HG03135 (cell line): ENCODE measurements around the gene NOC4L.
"Not testable (repeated sequence)": the region's sequence is repeated elsewhere in the genome, so short reads cannot be mapped to it uniquely, and the experiment has no call there.

Experiments
- ATAC-seq: cut with Tn5 transposase; IDR thresholded peaks from one replicate; pipeline ENCODE4 v1.9.1; 2021; ENCODE audit warnings: mild to moderate bottlenecking, moderate library complexity; ENCODE audit not compliant: unreplicated experiment

Gene NOC4L

DNA sequence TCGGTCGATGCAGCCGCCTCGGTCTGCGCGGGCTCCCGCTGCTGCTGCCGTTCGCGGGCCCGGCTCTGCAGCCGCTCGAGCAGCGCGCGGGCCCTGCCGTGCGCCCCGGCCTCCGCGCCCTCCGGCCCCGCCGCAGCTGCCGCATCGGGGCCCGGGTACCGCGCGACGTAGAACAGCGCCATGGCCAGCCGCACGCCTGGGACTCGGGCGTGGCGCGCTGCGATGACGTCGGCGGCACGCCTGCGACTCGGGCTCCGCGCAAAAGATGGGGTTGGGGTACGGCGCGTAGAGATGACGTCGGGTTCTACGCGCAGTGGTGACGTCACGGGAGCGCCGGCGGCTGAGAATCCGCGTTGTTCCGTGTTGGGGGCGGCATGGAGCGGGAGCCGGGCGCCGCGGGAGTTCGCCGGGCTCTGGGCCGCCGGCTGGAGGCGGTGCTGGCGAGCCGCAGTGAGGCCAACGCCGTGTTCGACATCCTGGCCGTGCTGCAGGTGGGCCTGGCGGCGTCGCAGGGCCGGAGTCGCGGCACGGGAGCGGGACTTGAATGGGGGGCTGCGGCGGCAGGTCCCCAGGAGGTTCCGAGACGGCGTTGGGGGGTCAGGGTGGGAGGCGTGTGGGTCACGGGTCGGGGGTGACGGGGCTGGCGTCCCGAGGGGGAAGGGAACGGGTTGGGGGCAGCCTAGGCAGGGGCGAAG, at the start of gene NOC4L, which contains the start of gene DDX51:
Gene NOC4L (plus strand): TSS at position 343 of the 695 bp plus-strand sequence. CDS start 32 bp downstream, at position 375.
Gene DDX51 (minus strand): TSS at position 205 of the 695 bp plus-strand sequence. CDS start 23 bp downstream, at position 182.
- peak; percentile 73 for ATAC-seq

DNA sequence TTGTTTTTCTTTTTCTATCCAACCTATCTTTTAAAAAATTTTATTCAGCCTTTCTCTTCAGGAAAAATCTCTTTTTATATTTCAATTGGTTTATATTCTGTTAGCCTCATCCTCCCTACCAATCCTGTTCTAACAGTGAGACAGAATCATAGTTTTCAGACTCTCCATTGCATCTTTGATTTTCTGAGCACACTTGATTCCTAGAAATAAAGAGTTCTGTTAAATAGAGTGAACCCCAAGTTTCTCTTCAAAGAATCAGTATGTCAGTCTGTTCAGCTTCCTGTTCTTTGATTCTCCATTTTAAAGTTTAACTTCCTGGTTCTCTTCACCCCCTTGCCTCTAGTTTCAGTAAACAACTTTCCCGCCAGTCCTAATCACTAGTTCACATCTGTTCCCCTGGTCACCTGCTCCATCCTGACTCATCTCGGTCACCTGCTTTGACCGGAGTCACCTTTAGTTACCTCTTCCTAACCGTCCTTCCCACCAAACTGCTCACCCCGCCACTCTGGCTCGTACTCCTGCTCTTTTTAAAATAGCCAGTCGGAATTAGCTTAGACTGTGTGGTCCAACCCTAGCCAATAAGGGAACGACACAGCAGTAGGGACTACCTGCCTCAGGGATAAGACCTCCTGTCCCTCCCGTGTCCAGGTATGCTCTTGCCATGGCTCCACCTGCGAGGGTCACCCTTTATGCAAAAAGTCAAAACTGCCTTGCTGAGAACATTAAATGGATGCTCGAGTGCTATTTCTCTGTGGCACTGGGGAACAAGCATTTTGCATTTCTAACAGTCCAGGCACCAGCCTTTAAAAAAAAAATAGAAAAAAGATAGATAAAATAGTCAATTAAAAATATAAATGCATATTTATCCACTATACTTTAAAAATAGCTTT, 48.5 kb upstream of the NOC4L start:
- ATAC-seq: no peak

DNA sequence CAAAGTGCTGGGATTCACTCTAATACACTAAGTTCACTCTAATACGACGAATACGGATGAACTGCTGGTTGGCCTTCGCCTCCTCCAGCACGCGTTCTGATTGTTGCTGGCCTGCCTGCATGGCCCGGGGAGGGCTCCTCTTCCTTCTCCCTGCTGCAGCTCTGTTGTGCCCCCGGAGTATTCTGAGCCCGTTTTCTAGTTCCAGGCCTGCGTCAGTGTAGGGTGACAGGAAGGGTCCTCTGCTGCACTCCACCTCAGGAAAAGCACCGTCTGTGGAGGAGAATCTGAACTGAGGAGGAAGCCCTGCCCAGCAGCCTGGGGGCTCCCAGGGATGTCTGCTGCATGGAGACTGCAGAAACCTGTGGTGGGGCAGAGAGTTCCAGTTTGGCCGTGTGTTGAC, 44.5 kb upstream of the NOC4L start:
- ATAC-seq: no peak

DNA sequence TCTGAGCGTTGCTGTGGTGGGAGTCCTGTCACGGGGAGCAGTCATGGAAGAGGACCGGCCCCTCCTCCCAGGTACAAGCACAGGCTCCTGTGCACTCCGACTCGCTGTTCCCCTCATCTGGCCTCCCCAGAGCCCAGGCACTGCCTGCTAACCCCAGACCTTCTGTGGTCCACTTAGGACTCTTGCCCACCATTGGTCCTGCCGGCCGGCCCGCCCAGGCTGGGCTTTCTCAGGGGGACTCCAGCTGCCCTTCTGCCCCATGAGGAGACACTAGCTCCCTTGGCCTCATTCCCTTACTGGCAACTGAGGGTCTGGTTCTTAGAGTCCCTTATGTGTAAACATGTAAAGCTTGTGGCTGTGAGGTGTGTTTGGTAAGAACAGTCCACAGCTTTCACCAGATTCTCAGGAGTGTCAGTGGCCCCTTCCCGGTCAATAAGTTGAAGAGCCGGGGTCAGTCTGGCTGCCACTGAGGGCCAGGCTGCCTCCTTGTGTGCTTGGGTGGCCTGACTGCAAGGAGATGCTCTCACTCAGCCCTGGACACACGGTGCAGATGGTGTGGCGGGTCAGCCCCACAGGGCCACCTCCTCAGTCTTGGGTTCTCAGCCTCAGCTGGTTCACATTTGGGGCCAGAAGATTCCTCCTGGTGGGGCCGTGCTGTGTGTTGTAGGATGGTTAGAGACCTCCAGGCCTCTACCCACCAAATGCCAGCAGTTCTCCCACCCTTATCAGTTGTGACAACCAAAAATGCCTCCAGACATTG, 43.8 kb upstream of the NOC4L start:
- ATAC-seq: no peak

DNA sequence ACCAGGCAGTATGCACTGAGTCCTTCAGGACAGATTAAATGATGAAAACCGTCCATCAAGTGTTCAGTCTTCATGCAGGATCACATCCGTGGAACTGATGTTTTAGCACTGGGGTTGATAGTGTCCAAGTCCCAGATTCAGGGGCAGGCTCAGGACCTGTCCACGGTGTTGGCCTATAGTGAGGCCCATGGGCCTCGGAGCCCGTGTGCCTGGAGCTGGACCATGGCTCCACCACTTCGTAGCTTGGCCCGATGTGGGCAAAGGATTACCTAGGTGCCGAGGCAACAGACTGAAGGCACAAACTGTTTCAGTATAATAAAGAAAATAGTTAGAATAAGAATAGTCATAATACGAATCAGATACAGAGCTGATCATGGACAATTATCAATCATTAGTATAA, 42.0 kb upstream of the NOC4L start:
- no peak for ATAC-seq

DNA sequence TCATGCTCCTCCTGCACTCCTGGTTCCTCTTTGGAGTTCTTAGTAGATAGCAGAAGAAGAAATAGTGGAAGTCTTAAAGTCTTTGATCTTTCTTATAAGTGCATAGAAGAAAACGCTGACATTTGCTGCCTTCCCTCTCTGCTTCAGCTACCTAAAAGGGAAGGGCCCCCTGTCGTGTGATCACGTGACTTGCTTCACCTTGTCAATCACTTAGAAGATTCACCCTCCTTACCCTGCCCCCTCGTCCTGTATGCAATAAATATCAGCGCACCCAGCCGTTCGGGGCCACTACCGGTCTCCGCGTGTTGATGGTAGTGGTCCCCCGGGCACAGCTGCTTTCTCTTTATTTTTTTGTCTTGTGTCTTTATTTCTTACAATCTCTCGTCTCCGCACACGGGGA, 41.2 kb upstream of the NOC4L start:
- ATAC-seq: not testable (repeated sequence)

DNA sequence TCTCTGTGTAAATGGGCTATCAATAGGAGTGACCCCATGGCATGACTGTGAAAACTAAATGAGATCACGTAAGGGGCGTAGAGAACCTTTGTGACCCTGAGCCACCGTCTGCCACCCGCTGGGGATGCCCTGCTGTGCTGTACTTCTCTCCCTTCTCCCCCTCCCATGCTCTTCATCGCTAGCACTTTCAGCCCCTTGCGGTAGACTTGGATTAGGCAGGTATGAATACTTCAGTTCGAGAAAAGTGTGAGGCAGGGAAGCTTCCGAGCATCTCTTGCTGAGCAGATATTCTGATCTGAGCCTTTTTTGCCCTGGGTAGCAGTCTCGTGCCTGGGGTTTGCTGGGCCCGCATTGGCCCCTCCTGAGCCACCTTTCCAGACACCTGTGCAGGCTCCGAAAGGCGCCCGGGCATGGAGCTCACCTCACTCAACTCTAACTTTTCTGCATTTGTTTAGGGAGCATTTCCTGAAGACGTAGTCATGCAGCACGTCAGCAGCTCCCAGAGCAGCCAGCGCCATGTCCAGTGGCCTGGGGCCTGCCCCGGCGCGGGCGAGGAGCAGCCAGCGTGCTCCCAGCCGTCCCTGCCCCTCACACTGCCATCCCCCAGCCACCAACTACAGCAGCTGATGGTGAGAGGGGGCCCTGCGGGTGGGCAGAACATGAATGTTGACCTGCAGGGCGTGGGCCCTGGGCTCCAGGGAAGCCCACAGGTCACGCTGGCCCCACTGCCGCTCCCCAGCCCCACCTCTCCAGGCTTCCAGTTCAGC, 40.5 kb upstream of the NOC4L start:
- ATAC-seq: no peak

DNA sequence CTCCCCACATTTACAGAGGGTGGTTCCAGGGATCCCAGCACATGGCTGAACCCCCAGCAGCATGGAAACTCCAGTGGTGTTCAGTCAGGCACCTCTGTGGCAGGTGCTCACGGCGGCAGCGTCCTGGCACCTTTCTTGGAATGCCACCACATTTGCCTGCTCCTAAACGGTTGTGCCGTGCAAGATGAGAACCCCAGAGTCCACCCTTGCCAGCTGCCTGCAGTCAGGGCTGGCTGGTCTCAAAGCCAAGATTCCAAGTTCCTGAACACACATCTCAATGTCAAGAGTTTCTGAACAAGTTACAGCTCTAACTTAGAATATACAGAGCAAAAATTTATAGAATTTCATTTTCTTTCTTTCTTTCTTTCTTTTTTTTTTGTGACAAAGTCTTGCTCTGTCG, 38.8 kb upstream of the NOC4L start:
- ATAC-seq: no peak

DNA sequence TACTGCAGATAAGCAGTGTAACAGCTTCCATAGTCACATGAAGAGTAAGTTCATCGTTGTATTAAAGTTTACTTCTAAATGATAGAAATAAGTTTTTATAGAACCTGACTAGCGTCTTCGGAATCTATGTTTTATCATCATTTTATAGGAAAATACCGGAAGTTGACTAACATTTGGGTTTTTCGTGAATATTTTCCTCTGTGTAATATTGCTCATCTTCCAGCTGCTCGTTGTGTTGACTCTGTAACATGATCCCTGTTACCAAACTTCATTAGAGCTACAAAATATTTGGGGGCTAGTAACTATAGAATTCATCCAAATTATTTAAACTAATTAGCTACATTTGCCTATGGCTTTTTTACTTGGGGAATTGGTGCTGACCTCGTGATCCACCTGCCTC, 37.3 kb upstream of the NOC4L start:
- no peak for ATAC-seq

DNA sequence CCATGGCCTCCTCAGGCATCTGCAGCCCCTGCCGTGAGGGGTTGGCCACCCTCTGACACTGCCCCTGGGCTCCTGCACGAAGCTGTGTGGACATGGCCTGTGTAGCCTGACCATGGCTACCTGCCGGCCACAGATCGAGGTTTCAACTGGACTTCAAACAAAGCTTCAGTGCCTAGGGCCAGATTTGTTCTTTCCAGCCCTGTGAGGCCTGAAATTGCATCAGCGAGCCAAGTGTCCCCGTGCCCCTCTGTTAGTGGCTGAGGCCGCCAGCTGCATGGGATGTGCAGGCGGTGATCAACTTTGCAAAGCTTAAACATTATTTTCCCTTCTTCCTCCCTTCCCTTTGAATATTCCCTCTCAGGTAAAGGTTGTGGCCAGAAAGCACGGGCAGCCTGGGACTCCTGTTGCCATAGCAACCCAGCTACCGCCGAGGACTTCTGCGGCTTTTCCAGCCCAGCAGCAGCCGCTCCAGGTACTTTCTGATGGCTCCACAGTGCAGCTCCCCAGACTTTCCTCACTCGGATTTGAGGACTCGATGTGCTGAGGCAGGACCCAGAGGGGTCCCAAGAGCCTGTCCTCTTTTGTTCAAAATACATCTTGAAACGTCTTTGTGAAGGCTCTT, 35.9 kb upstream of the NOC4L start:
- ATAC-seq: no peak

DNA sequence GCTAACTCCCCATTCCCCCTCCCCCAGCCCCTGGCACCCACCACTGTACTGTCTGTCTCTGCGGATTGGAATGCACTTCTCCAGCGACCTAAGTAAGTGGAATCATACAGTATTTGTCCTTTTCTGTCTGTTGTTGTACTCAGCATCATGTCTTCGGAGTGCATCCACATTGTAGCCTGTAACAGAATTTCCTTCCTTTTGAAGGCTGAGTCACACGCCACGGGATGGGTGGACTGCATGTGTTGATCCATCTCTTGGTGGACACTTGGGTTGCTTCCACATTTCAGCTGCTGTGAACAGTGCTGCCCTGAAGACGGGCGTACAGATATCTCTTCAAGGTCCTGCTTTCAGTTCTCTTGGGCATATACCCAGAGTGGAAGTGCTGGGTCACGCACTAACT, 34.5 kb upstream of the NOC4L start:
- ATAC-seq: no peak

DNA sequence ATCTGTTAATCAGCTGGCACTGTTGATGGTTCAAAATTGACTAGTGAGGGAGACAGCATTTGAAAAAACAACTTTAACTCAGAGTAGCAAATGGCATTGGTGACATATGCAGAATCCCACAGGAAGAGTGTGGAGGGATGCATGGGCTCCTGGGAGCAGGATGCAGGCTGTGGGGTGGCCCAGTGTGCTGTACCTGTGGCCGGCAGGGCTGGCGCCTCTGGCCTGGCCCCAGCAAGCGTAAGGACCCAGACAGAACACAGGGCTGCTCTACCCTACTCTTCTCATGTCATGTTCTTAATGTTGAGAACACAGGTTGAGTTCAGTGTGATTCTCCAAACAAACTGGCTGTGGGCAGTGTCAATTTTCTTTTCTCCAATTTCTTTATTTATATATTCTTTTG, 33.6 kb upstream of the NOC4L start:
- ATAC-seq: no peak

DNA sequence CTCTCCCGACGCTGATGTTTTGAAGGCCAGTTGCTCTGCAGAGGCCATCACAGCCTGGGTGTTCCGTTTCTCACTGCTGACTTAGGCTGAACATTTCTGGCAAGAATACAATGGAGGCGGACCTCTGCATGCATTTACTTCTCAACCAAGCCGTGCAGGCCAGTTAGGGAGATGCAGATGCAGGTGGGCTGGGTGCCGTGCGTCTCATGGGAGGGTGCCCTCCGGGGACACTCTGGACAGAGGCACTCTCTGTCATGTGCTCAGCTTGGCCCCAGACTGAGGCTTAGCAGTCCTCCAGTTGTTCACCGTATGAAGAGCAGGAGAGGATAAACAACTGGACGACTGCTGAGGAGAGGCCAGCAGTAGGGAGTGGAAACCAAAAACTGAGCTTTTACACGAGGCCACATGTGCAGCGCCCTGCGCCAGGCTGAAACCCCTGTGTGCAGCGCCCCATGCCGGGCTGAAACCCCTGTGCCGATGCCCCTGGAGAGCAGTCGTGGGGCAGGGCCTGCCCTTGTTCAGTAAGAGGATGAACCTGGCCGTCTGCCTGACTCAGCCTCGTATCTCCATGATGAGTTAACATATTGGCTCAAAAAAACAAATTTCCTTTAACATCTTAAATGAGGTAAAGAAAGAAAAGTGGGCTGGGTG, 32.5 kb upstream of the NOC4L start:
- ATAC-seq: no peak

DNA sequence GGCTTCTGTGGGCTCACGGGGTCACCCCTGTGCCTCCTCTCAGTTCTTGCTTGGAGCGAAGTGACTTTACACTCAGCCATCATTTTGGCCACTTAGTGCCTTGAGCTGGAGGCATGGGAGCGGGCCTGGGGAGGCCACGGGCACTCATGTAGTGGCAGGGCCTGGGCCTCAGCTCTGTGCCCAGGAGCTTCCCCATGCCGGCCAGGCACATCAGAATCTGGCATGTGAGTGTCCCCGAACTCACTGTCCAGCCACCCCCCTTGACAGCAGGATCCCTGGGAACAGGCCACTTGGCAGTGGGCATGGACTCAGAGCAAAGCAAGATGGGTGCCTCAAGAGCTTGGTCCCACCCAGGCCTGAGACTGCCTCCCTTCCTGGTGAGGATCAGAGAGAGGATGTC, 29.6 kb upstream of the NOC4L start:
- no peak for ATAC-seq

DNA sequence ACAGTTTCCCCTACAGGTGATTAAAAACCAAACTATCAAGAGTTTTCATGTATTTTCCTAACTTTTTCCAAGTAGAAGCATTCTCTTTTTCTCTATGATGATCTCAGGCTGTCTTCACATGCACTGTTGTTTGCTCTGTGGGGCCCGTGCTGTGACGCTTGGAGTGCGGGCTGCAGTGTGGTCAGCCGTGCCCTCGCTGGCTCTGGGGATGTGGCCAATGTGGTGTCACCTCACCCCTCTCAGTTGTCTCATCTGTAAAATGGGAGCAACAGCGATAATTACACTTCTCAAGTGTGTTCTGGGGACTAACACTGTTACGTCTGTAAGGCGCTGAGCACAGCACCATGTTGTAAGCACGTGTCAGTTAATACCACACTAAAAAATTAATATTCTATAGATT, 28.8 kb upstream of the NOC4L start:
- ATAC-seq: no peak

DNA sequence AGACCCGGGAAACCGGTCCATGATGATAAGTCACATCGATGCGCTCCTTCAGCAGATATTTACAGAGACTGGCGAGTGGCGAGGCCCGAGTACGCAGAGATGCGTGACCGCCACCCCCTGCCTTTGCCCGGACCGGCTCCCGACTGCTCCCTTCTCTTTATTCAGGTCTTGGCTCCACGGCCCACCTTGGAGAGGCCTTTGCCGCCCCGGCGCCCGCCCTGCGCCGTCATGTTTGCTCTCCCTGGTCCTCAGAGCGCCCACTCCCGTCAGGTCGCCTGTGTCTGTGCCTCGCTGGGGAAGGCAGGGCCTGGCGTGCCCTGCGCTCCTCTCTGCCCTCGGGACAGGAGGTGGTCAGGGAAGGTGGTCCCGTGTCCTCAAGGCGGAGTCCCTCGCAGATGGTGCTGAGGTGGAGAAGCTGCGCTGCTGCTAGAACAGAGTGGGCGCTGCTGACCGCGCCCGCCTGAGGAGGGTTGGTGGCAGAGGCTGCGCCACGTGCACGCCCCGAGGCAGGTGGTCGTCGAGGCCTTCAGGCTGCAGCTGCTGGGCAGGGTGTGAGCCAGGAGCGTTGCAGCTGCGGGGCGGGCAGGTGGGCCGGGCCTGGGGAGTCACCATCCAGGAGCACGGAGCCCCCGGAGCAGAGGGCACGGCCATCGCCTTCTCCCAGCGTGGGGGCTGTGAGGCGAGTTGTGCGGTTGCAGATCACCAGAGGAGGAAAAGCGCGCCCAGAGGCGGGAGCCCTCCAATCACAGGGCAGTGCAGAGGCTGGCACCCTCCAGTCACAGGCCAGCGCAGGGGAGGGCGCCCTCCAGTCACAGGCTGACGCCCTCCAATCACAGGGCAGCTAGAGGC, 27.3 kb upstream of the NOC4L start:
- ATAC-seq: no peak

DNA sequence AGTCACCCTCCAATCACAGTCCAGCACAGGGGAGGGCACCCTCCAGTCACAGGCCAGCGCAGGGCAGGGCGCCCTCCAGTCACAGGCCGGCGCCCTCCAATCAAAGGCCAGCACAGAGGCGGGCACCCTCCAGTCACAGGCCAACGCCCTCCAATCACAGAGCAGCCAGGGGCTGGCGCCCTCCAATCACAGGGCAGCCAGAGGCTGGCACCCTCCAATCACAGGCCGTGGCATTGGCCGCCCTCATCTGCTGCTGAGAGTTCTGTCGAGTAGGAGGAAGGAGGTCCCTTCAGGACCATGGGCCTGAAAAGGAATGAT, 26.7 kb upstream of the NOC4L start:
- ATAC-seq: no peak

DNA sequence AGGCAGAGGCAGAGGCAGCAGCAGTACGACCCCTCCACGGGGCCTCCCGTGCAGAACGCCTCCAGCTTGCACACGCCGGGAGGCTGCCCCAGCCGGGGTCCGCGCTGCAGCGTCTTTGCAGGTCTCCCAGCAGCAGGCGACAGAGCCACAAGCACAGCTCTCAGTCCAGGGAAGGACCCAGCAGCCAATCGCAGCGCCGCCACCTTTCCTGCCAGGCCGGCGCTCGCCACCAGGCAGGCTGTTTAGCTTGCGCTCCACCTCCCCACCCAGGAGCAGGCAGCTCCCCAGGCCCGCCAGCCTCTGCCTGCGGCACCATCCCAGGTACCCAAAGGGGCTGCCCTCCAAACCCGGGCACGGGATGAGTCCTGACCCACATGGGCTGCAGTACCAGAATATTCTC, 25.4 kb upstream of the NOC4L start:
- ATAC-seq: no peak

DNA sequence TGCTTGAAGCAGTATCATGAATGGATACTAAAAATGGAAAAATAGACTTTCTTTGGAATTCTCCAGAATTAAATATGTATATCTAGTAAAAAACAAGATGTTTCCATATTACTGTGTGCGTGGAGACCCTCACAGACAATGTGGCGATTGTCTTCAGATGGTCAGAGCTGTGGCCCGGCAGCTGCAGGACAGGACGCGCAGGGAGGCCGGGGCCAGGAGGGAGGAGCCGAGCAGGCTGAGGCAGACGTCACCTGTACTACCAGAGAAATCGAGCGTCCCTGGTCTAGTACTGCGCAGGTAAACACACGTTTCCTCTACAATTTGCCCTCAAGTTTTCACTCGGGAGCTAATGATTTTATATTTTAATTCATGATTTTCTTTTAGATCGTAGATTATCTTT, 23.0 kb upstream of the NOC4L start:
- ATAC-seq: no peak
